Liver (tissue), 9 donors: ENCODE data around the gene WFIKKN1. TPM values are rescaled to one million over a fixed set of nuclear protein-coding genes. Genes with fewer than 3 reads are reported as not detected.

Source experiments
- DNase-seq: peaks from one replicate; pipeline ENCODE4 v3.0.0-alpha.2; 2017; ENCODE audit warnings: low spot score
- H3K27ac ChIP-seq, 2 donors: one replicate each; pipeline ENCODE4 v1.7.0; 2013; ENCODE audit warnings: inconsistent platforms in 2 of 2, low read length in 2 of 2, control low read depth in 1 of 2, low read depth in 1 of 2, mild to moderate bottlenecking in 1 of 2
- H3K27me3 ChIP-seq, 4 donors: one replicate each; pipeline versions ENCODE4 v1.6.1 to v1.7.0; 2013; ENCODE audit warnings: low read length in 3 of 4, inconsistent platforms in 1 of 4, mild to moderate bottlenecking in 1 of 4, moderate library complexity in 1 of 4; ENCODE audit not compliant: control insufficient read depth in 4 of 4, insufficient read depth in 4 of 4
- H3K36me3 ChIP-seq, 4 donors: one replicate each; pipeline versions ENCODE4 v1.6.1 to v1.7.0; 2013; ENCODE audit warnings: low read length in 3 of 4, mild to moderate bottlenecking in 3 of 4, low read depth in 1 of 4, moderate library complexity in 1 of 4; ENCODE audit not compliant: control insufficient read depth in 4 of 4, insufficient read depth in 3 of 4
- H3K4me1 ChIP-seq, 4 donors: one replicate each; pipeline versions ENCODE4 v1.6.1 to v1.7.0; 2013; ENCODE audit warnings: low read length in 3 of 4, mild to moderate bottlenecking in 3 of 4, moderate library complexity in 1 of 4; ENCODE audit not compliant: control insufficient read depth in 4 of 4, insufficient read depth in 4 of 4
- H3K4me3 ChIP-seq, 3 donors: one replicate each; pipeline versions ENCODE4 v1.6.1 to v1.7.0; 2013; ENCODE audit warnings: low read length in 3 of 3, control low read depth in 1 of 3, low read depth in 1 of 3, mild to moderate bottlenecking in 1 of 3
- H3K9ac ChIP-seq, 2 donors: one replicate each; pipeline ENCODE4 v1.7.0; 2013; ENCODE audit warnings: low read length in 2 of 2, mild to moderate bottlenecking in 2 of 2, moderate library complexity in 2 of 2, control low read depth in 1 of 2, low read depth in 1 of 2
- H3K9me3 ChIP-seq, 4 donors: one replicate each; pipeline versions ENCODE4 v1.6.1 to v1.7.0; 2013; ENCODE audit warnings: low read length in 3 of 4; ENCODE audit not compliant: control insufficient read depth in 4 of 4
- EGR1 ChIP-seq, 2 donors: IDR thresholded peaks; 2 replicates each; pipeline ENCODE4 v1.6.1; 2016 to 2018; ENCODE audit warnings: antibody characterized with exemption in 2 of 2, low read depth in 2 of 2
- FOXA1 ChIP-seq: IDR thresholded peaks from 2 replicates; pipeline ENCODE4 v1.6.1; 2016; ENCODE audit warnings: antibody characterized with exemption
- FOXA2 ChIP-seq: IDR thresholded peaks from 2 replicates; pipeline ENCODE4 v1.6.1; 2016; ENCODE audit warnings: antibody characterized with exemption
- HNF4A ChIP-seq, 2 donors: conservative IDR thresholded peaks; 2 replicates each; pipeline ENCODE4 v1.6.1; 2016; ENCODE audit warnings: antibody characterized with exemption in 2 of 2, mild to moderate bottlenecking in 2 of 2
- HNF4G ChIP-seq: IDR thresholded peaks from 2 replicates; pipeline ENCODE4 v1.6.1; 2016; ENCODE audit warnings: antibody characterized with exemption
- JUND ChIP-seq, 2 donors: IDR thresholded peaks; 2 replicates each; pipeline ENCODE4 v1.6.1; 2016; ENCODE audit warnings: antibody characterized with exemption in 2 of 2
- MAX ChIP-seq: IDR thresholded peaks from 2 replicates; pipeline ENCODE4 v1.6.1; 2016; ENCODE audit warnings: antibody characterized with exemption
- NR2F2 ChIP-seq: IDR thresholded peaks from 2 replicates; pipeline ENCODE4 v1.6.1; 2016; ENCODE audit warnings: antibody characterized with exemption
- REST ChIP-seq: IDR thresholded peaks from 2 replicates; pipeline ENCODE4 v1.6.1; 2016; ENCODE audit warnings: antibody characterized with exemption, mild to moderate bottlenecking
- RXRA ChIP-seq, 2 donors: IDR thresholded peaks; 2 replicates each; pipeline ENCODE4 v1.6.1; 2017 to 2018; ENCODE audit warnings: antibody characterized with exemption in 2 of 2, mild to moderate bottlenecking in 1 of 2
- SP1 ChIP-seq: IDR thresholded peaks from 2 replicates; pipeline ENCODE4 v1.6.1; 2018; ENCODE audit warnings: antibody characterized with exemption, mild to moderate bottlenecking
- TAF1 ChIP-seq: conservative IDR thresholded peaks from 2 replicates; pipeline ENCODE4 v1.6.1; 2016; ENCODE audit warnings: antibody characterized with exemption, mild to moderate bottlenecking
- YY1 ChIP-seq: IDR thresholded peaks from 2 replicates; pipeline ENCODE4 v1.6.1; 2016; ENCODE audit warnings: antibody characterized with exemption, mild to moderate bottlenecking
- ZBTB33 ChIP-seq: IDR thresholded peaks from 2 replicates; pipeline ENCODE4 v1.6.1; 2016; ENCODE audit warnings: antibody characterized with exemption
- whole genome bisulfite sequencing: extraction: QIAGEN DNeasy Blood & Tissue Kit; methylation state at CpG from one replicate; pipeline ENCODE4 v1.1.7; 2013; 5-methylcytosine and 5-hydroxymethylcytosine counted together
- polyA plus RNA-seq, 2 donors: library from polyadenylated mRNA; stranded (reverse) in 1 of 2; unstranded in 1 of 2; fragments of 200-250 nt in 1 of 2; fragments of >200 nt in 1 of 2; fragmentation: Nextera tagmentation in 1 of 2; extraction: Ambion mirVana in 1 of 2; gene quantifications; one replicate each; pipeline versions ENCODE4 v1.2.1 to v1.2.3, GENCODE V29; 2013 to 2015
- total RNA-seq, 2 donors: library from RNA; depleted of rRNA; stranded (reverse); fragments of >200 nt; gene quantifications; one replicate each; pipeline ENCODE4 v1.2.3, GENCODE V29; 2014
- TF ChIP-seq, protein P1 (sequence below): fragments of 150-350 bp; IDR thresholded peaks from 2 replicates; pipeline ENCODE4 v1.5.1; 2017; ENCODE audit warnings: improper control_type of control experiment, low read depth, low read length; ENCODE audit not compliant: missing input control
- donor health status: healthy.
- donor health status: healthy.
- donor health status: healthy.
- donor health status: healthy.
- donor health status: healthy.

The WFIKKN1 gene
- total and polyA plus RNA-seq, 4 donors, result 0.19 to 1.2 (median 0.46) TPM

DNA sequence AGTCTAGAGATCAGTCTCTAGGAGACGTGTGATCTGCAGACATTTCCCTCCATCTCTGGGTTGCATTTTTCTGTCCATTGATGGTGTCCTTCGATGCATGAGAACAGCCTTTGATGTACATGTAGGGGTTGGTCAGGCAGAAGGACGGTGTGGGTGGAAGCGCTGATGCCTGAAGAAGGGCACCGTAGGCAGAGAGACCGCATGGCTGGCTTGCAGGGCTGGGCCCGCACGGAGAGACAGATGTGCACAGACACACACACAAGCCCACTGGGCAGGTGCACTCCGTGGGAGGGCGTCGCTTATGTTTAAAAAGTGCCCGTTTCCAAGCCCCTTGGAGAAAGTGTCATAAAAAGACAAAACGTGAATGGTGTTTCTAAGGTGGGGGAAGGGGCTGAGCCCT, 15.7 kb upstream of the WFIKKN1 start (continued):
- TF ChIP-seq ZBTB33 (no peak), RXRA (IDR thresholded peaks at IDR 0.05) (no peak), JUND (IDR thresholded peaks at IDR 0.05) (no peak), SP1 (no peak), FOXA1 (no peak)

DNA sequence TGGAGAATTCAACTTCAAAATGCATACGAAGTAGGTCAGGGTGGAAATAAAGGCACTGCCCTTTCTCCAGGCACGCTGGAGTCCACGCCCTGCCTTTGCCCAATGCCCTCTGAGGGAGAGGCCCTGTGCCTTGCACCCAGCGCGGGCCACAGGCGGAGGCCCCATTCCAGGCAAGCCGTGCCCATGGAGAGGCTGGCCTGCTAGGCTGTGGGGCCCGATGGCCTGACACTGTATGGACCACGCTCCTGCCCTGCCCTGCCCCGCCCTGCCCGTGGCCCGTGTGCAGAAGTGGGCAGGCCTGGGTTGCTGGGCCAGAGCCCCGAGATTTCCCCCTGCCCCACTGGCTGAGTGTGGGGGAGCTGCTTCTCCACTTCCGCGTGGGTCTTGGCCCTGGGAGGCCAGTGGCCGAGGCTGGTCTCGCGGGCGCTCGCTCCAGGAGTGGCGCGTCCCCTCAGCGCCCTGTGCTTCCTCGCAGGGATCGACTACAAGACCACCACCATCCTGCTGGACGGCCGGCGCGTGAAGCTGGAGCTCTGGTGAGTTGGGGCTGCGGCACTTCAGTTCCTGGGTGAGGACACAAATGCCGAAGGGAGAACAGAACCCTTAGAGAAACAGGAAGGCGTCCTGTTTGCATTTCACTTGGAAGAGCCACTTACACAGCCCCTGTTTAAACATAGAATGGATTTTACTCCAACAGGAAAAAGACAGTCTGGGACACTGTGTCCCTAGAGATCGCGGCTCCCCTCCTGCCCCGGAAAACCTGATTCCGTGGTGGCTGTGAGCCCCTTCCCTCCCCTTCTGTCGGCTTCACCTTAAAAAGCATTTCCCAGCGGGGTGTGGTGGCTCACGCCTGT, 13.8 kb upstream of the WFIKKN1 start:
- Histone ChIP-seq H3K27ac (no peak overlapping the region), H3K4me3 (no peak overlapping the region), H3K9me3 (no peaks in the 10 kb centered on the region), H3K27me3 (no peaks in the 10 kb centered on the region), H3K4me1 (peaks cover 0 to 18% (median 9%) of the 10 kb centered on the region in 4 donors), H3K9ac (no peak overlapping the region), H3K36me3 (peaks cover 0 to 8% (median 3%) of the 10 kb centered on the region in 4 donors)
- WGBS, result 90% methylated on average over 39 of the region's 39 CpGs
- TF ChIP-seq HNF4G (no peak), YY1 (no peak), NR2F2 (no peak), FOXA1 (no peak), REST (no peak), JUND (IDR thresholded peaks at IDR 0.05) (no peak), HNF4A (conservative IDR thresholded peaks at IDR 0.05) (no peak), MAX (no peak), ZBTB33 (no peak), EGR1 (IDR thresholded peaks at IDR 0.05; ENCODE audit: low read depth in 2 of 2) (no peak), FOXA2 (no peak), SP1 (no peak), TAF1 (no peak), RXRA (IDR thresholded peaks at IDR 0.05) (no peak)
- TF ChIP-seq, protein P1, sequence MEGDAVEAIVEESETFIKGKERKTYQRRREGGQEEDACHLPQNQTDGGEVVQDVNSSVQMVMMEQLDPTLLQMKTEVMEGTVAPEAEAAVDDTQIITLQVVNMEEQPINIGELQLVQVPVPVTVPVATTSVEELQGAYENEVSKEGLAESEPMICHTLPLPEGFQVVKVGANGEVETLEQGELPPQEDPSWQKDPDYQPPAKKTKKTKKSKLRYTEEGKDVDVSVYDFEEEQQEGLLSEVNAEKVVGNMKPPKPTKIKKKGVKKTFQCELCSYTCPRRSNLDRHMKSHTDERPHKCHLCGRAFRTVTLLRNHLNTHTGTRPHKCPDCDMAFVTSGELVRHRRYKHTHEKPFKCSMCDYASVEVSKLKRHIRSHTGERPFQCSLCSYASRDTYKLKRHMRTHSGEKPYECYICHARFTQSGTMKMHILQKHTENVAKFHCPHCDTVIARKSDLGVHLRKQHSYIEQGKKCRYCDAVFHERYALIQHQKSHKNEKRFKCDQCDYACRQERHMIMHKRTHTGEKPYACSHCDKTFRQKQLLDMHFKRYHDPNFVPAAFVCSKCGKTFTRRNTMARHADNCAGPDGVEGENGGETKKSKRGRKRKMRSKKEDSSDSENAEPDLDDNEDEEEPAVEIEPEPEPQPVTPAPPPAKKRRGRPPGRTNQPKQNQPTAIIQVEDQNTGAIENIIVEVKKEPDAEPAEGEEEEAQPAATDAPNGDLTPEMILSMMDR, result no peak
- DNase-seq, result no peak
